ENCODE measurements around the gene FRMD3. TPM values are rescaled to one million over a fixed set of nuclear protein-coding genes. Genes with fewer than 3 reads are reported as not detected.

Gene FRMD3
- total and polyA plus RNA-seq, 2 donors (not counting 3 experiments of a cell fraction or from before 2014, with no cell fraction given) = 3.0 to 6.1 TPM

GRCh38 chr9:83385317-83385716 lies 152.9 kb downstream of the FRMD3 start:
- FAIRE-seq = peak; percentile 40
- intact Hi-C loops (cut with micrococcal nuclease) (no loop called here), dilution Hi-C loops (cut with MboI; ENCODE audit: extremely low pct_ligation_motif_present, low sequenced_read_pairs) (no loop called here)
- POLR2A ChIA-PET = interaction anchor here (0.7 kb wide), 1 partner anchor 36 kb away, joined by 3 read pairs; no protein-coding TSS in a partner anchor
- Histone ChIP-seq H3K27ac (ENCODE audit: insufficient read depth, low read depth, low read length) (no peak overlapping the region), H3K79me2 (ENCODE audit: control insufficient read depth, insufficient read depth, low read length) (no peaks in the 10 kb centered on the region), H3K4me3 (replicated peaks in 1 of 3; ENCODE audit: insufficient read depth in 1 of 3, low read depth in 1 of 3, low read length in 3 of 3) (no peak overlapping the region), H3K4me1 (ENCODE audit: control insufficient read depth, extremely low read depth, insufficient read depth, low read length) (no peaks in the 10 kb centered on the region), H2AFZ (ENCODE audit: low read depth, low read length) (no peak overlapping the region), H3K9me3 (replicated peaks; ENCODE audit: control insufficient read depth, insufficient read depth, low read length) (no peaks in the 10 kb centered on the region), H3K27me3 (ENCODE audit: control insufficient read depth in 2 of 2, insufficient read depth in 2 of 2, low read length in 2 of 2) (no peaks in the 10 kb centered on the region), H4K20me1 (replicated peaks; ENCODE audit: control insufficient read depth, extremely low read depth, insufficient read depth, low read length) (no peaks in the 10 kb centered on the region), H3K9me1 (replicated peaks; ENCODE audit: control insufficient read depth, extremely low read depth, insufficient read depth, low read length) (no peaks in the 10 kb centered on the region), H3K9ac (replicated peaks; ENCODE audit: extremely low read depth, insufficient read depth, low read length) (no peak overlapping the region), H3K4me2 (ENCODE audit: insufficient read depth, low read length) (no peak overlapping the region), H3K36me3 (ENCODE audit: control insufficient read depth in 2 of 2, extremely low read depth in 1 of 2, insufficient read depth in 2 of 2, low read length in 2 of 2) (no peaks in the 10 kb centered on the region)
- no TSS peak for BruUV-seq (replicated peaks)
- TF ChIP-seq MAX (IDR thresholded peaks at IDR 0.05; ENCODE audit: insufficient read depth, insufficient read length) = no peak
- DNase-seq (ENCODE audit: low read depth, low spot score) = peak; percentile 3
- CTCF ChIA-PET = interaction anchor here (0.6 to 1.1 kb wide), 2 partner anchors 52 to 159 kb away, joined by 3 to 5 read pairs; no protein-coding TSS in a partner anchor

GRCh38 chr9:83384214-83384613 lies 154.0 kb downstream of the FRMD3 start:
- ChIA-PET CTCF (interaction anchor here (1.1 kb wide), 1 partner anchor 160 kb away, joined by 5 read pairs; no protein-coding TSS in a partner anchor), POLR2A (no interaction called here)
- no peaks in the 10 kb centered on the region for H3K36me3 ChIP-seq (ENCODE audit: control insufficient read depth in 2 of 2, extremely low read depth in 1 of 2, insufficient read depth in 2 of 2, low read length in 2 of 2)

More at GRCh38 chr9:83384214-83384613, 154.0 kb downstream of the FRMD3 start:
- no peak overlapping the region for H2AFZ ChIP-seq (ENCODE audit: low read depth, low read length)
- intact Hi-C loops (cut with micrococcal nuclease) (no loop called here), dilution Hi-C loops (cut with MboI; ENCODE audit: extremely low pct_ligation_motif_present, low sequenced_read_pairs) (no loop called here)
- H3K27ac ChIP-seq (ENCODE audit: insufficient read depth, low read depth, low read length) = no peak overlapping the region
- TF ChIP-seq JUN (IDR thresholded peaks at IDR 0.05; ENCODE audit: borderline replicate concordance, insufficient read depth, insufficient read length, low read depth) = no peak
- no peak for TF ChIP-seq MAX (IDR thresholded peaks at IDR 0.05; ENCODE audit: insufficient read depth, insufficient read length)
- no peak for TF ChIP-seq EZH2 (IDR thresholded peaks at IDR 0.05; ENCODE audit: borderline replicate concordance, low read depth, low read length, severe bottlenecking)
- TF ChIP-seq POLR2A (IDR thresholded peaks at IDR 0.05; ENCODE audit: low read depth, low read length) = no peak
- TF ChIP-seq GATA2 (IDR thresholded peaks at IDR 0.05; ENCODE audit: insufficient read depth, insufficient read length, low read depth, low read length) = no peak
- TF ChIP-seq POLR2AphosphoS5 (IDR thresholded peaks at IDR 0.05; ENCODE audit: insufficient read depth, low read depth, low read length) = no peak
- TF ChIP-seq, protein P1, sequence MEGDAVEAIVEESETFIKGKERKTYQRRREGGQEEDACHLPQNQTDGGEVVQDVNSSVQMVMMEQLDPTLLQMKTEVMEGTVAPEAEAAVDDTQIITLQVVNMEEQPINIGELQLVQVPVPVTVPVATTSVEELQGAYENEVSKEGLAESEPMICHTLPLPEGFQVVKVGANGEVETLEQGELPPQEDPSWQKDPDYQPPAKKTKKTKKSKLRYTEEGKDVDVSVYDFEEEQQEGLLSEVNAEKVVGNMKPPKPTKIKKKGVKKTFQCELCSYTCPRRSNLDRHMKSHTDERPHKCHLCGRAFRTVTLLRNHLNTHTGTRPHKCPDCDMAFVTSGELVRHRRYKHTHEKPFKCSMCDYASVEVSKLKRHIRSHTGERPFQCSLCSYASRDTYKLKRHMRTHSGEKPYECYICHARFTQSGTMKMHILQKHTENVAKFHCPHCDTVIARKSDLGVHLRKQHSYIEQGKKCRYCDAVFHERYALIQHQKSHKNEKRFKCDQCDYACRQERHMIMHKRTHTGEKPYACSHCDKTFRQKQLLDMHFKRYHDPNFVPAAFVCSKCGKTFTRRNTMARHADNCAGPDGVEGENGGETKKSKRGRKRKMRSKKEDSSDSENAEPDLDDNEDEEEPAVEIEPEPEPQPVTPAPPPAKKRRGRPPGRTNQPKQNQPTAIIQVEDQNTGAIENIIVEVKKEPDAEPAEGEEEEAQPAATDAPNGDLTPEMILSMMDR (IDR thresholded peaks at IDR 0.05; ENCODE audit: extremely low read depth in 1 of 2, insufficient read depth in 1 of 2, low read depth in 1 of 2, low read length in 2 of 2) = no peak
- H3K27me3 ChIP-seq (ENCODE audit: control insufficient read depth in 2 of 2, insufficient read depth in 2 of 2, low read length in 2 of 2) = no peaks in the 10 kb centered on the region
- H3K4me3 ChIP-seq (replicated peaks in 1 of 3; ENCODE audit: insufficient read depth in 1 of 3, low read depth in 1 of 3, low read length in 3 of 3) = no peak overlapping the region
- H4K20me1 ChIP-seq (replicated peaks; ENCODE audit: control insufficient read depth, extremely low read depth, insufficient read depth, low read length) = no peaks in the 10 kb centered on the region
- no TSS peak for BruUV-seq (replicated peaks)
- H3K4me2 ChIP-seq (ENCODE audit: insufficient read depth, low read length) = no peak overlapping the region
- FAIRE-seq (no peak), DNase-seq (ENCODE audit: low read depth, low spot score) (no peak)
- no peak overlapping the region for H3K9ac ChIP-seq (replicated peaks; ENCODE audit: extremely low read depth, insufficient read depth, low read length)
- no peaks in the 10 kb centered on the region for H3K9me1 ChIP-seq (replicated peaks; ENCODE audit: control insufficient read depth, extremely low read depth, insufficient read depth, low read length)
- H3K4me1 ChIP-seq (ENCODE audit: control insufficient read depth, extremely low read depth, insufficient read depth, low read length) = no peaks in the 10 kb centered on the region
- no peaks in the 10 kb centered on the region for H3K9me3 ChIP-seq (replicated peaks; ENCODE audit: control insufficient read depth, insufficient read depth, low read length)
- no peaks in the 10 kb centered on the region for H3K79me2 ChIP-seq (ENCODE audit: control insufficient read depth, insufficient read depth, low read length)

Data from endothelial cell of umbilical vein (primary cell).